ENCODE results near the gene REN. TPM values are rescaled to one million over a fixed set of nuclear protein-coding genes. Genes with fewer than 3 reads are reported as not detected.
A peak's percentile ranks its signal among the peaks of the same experiment; 100 is the strongest.

Gene REN
- total and polyA plus RNA-seq, 2 of the 13 experiments (the other 11 are each of a cell fraction or from before 2014, with no cell fraction given), result not detected

- TF ChIP-seq ZNF687 (CRISPR knock-in tag; IDR thresholded peaks at IDR 0.05) (0 out of 2 replicates have a peak, but pooled peaks have one; percentile 47), AGO2 (optimal IDR thresholded peaks at IDR 0.05; ENCODE audit: low read depth, low read length) (peak; percentile 16), ZNF558 (CRISPR knock-in tag; IDR thresholded peaks at IDR 0.05; ENCODE audit: borderline replicate concordance) (0 out of 2 replicates have a peak, but pooled peaks have one; percentile 38), KLF16 (CRISPR knock-in tag; IDR thresholded peaks at IDR 0.05) (no peak), SNAPC4 (CRISPR knock-in tag; IDR thresholded peaks at IDR 0.05) (no peak), CAMTA2 (CRISPR knock-in tag; IDR thresholded peaks at IDR 0.05; ENCODE audit: borderline replicate concordance) (no peak), MAFK (conservative IDR thresholded peaks at IDR 0.05 in 1 of 2, IDR thresholded peaks at IDR 0.05 in 1 of 2; ENCODE audit: low read length in 2 of 2) (no peak), HOXA5 (CRISPR knock-in tag; IDR thresholded peaks at IDR 0.05) (no peak), CENPT (CRISPR knock-in tag; IDR thresholded peaks at IDR 0.05; ENCODE audit: low read depth) (no peak), WIZ (CRISPR knock-in tag; IDR thresholded peaks at IDR 0.05) (no peak), SIN3A (IDR thresholded peaks at IDR 0.05; ENCODE audit: borderline replicate concordance, low read depth, low read length) (no peak), RBFOX2 (IDR thresholded peaks at IDR 0.05; ENCODE audit: low read depth, low read length) (no peak), PRDM4 (CRISPR knock-in tag; IDR thresholded peaks at IDR 0.05; ENCODE audit: borderline replicate concordance) (no peak), NFYC (CRISPR knock-in tag; IDR thresholded peaks at IDR 0.05) (no peak), ZNF382 (CRISPR knock-in tag; IDR thresholded peaks at IDR 0.05; ENCODE audit: borderline replicate concordance) (no peak), ELF3 (CRISPR knock-in tag; IDR thresholded peaks at IDR 0.05) (no peak), CC2D1A (CRISPR knock-in tag; IDR thresholded peaks at IDR 0.05) (no peak)
Measured at GRCh38 chr1:204150702-204151551, 15.2 kb downstream of the REN start (continued).

Data from HepG2 (cell line).